Sigmoid colon (tissue), 7 donors: Measurements from ENCODE around the gene NACAD. TPM values are rescaled to one million over a fixed set of nuclear protein-coding genes. Genes with fewer than 3 reads are reported as not detected.

ENCODE experiments used
- DNase-seq: peaks from one replicate; pipeline ENCODE4 v3.0.0-alpha.2; 2019
- H3K27ac ChIP-seq, 4 donors: fragments of 200-600 bp; sonication (generic); one replicate each; pipeline ENCODE4 v1.5.1; 2016 to 2019; ENCODE audit warnings: mild to moderate bottlenecking in 1 of 4
- H3K27me3 ChIP-seq, 3 donors: fragments of 200-600 bp; sonication (generic); one replicate each; pipeline ENCODE4 v1.5.1; 2019; ENCODE audit warnings: mild to moderate bottlenecking in 1 of 3
- H3K36me3 ChIP-seq, 4 donors: fragments of 200-600 bp; sonication (generic); one replicate each; pipeline ENCODE4 v1.5.1; 2016 to 2019
- H3K4me1 ChIP-seq, 4 donors: fragments of 200-600 bp; sonication (generic); one replicate each; pipeline ENCODE4 v1.5.1; 2017 to 2019
- H3K4me3 ChIP-seq, 4 donors: fragments of 200-600 bp; sonication (generic); one replicate each; pipeline ENCODE4 v1.5.1; 2017 to 2019; ENCODE audit warnings: mild to moderate bottlenecking in 2 of 4, moderate library complexity in 1 of 4
- H3K9me3 ChIP-seq, 4 donors: fragments of 200-600 bp in 3 of 4; sonication (generic) in 3 of 4; one replicate each; pipeline versions ENCODE4 v1.5.1 to v1.6.1; 2013 to 2019
- CTCF ChIP-seq, 4 experiments: fragments of 450-650 bp in 3 of 4; fragments of 200-600 bp in 1 of 4; IDR thresholded peaks; one replicate each; pipeline ENCODE4 v1.5.1; 2016 to 2019; ENCODE audit warnings: antibody characterized with exemption in 4 of 4, mild to moderate bottlenecking in 3 of 4, moderate library complexity in 2 of 4
- EP300 ChIP-seq, 4 donors: sonication (generic); formaldehyde crosslinking; IDR thresholded peaks; one replicate each; pipeline ENCODE4 v1.6.1; 2017; ENCODE audit warnings: antibody characterized with exemption in 4 of 4
- POLR2A ChIP-seq, 2 donors: fragments of 450-650 bp; IDR thresholded peaks; one replicate each; pipeline ENCODE4 v1.6.1; 2016; ENCODE audit warnings: antibody characterized with exemption in 2 of 2, mild to moderate bottlenecking in 2 of 2, moderate library complexity in 2 of 2
- POLR2AphosphoS5 ChIP-seq, 4 donors: sonication (generic); formaldehyde crosslinking; IDR thresholded peaks; one replicate each; pipeline ENCODE4 v1.6.1; 2017; ENCODE audit warnings: antibody characterized with exemption in 4 of 4
- WGBS, 2 donors: extraction: QIAGEN DNeasy Blood & Tissue Kit; methylation state at CpG; one replicate each; pipeline ENCODE4 v1.1.7; 2013; 5-methylcytosine and 5-hydroxymethylcytosine counted together
- intact Hi-C: fragments of 100-400 bp; cut with DNase I; formaldehyde crosslinking; loops from one replicate; pipeline ENCODE4 v1.15.1; 2023
- polyA plus RNA-seq, 3 donors: library from polyadenylated mRNA; stranded (reverse); fragments of 200-250 nt; gene quantifications; one replicate each; pipeline ENCODE4 v1.2.3, GENCODE V29; 2013
- total RNA-seq, 4 donors: library from RNA; depleted of rRNA; stranded (reverse); fragments of >200 nt; gene quantifications; one replicate each; pipeline ENCODE4 v1.1.0, GENCODE V29; 2016
- donor health status: healthy with polysubstance abuse.
- donor health status: Bipolar disorder and iron deficiency.
- donor health status: healthy.

Gene NACAD
- total and polyA plus RNA-seq, 7 donors, result 0.23 to 8.9 (median 3.2) TPM

- no peak overlapping the region for H3K27ac ChIP-seq
- TF ChIP-seq POLR2AphosphoS5 (IDR thresholded peaks at IDR 0.05), result no peak
- TF ChIP-seq CTCF (IDR thresholded peaks at IDR 0.05), result no peak
- no peak for TF ChIP-seq EP300 (IDR thresholded peaks at IDR 0.05)
- TF ChIP-seq POLR2A (IDR thresholded peaks at IDR 0.05), result no peak
- H3K36me3 ChIP-seq, result no peaks in the 10 kb centered on the region
- WGBS, 2 donors, result 89 to 90% methylated on average over 6 of the region's 6 CpGs
- no peaks in the 10 kb centered on the region for H3K27me3 ChIP-seq
- H3K4me3 ChIP-seq, result no peak overlapping the region
- no peaks in the 10 kb centered on the region for H3K4me1 ChIP-seq
- intact Hi-C loops, result no loop called here
- H3K9me3 ChIP-seq, result no peaks in the 10 kb centered on the region
- DNase-seq, result no peak
Measured at GRCh38 chr7:45126920-45127319, 38.2 kb upstream of the NACAD start.

GRCh38 chr7:45126201-45126600 lies 37.4 kb upstream of the NACAD start:
- WGBS, 2 donors, result 85 to 86% methylated on average over 6 of the region's 6 CpGs
- Histone ChIP-seq H3K4me3 (no peak overlapping the region), H3K9me3 (no peaks in the 10 kb centered on the region), H3K27ac (no peak overlapping the region), H3K4me1 (no peaks in the 10 kb centered on the region), H3K27me3 (no peaks in the 10 kb centered on the region), H3K36me3 (no peaks in the 10 kb centered on the region)
- no peak for DNase-seq
- TF ChIP-seq EP300 (IDR thresholded peaks at IDR 0.05) (no peak), CTCF (IDR thresholded peaks at IDR 0.05) (no peak), POLR2AphosphoS5 (IDR thresholded peaks at IDR 0.05) (no peak), POLR2A (IDR thresholded peaks at IDR 0.05) (no peak)
- intact Hi-C loops, result no loop called here

GRCh38 chr7:45125193-45125904 lies 36.6 kb upstream of the NACAD start:
- H3K9me3 ChIP-seq, result no peaks in the 10 kb centered on the region
- H3K27ac ChIP-seq, result no peak overlapping the region
- 91 to 93% methylated on average over 11 of the region's 11 CpGs for WGBS, 2 donors
- no peaks in the 10 kb centered on the region for H3K27me3 ChIP-seq
- intact Hi-C loops, result no loop called here
- DNase-seq, result no peak
- no peak overlapping the region for H3K4me3 ChIP-seq
- no peaks in the 10 kb centered on the region for H3K36me3 ChIP-seq
- no peak for TF ChIP-seq POLR2AphosphoS5 (IDR thresholded peaks at IDR 0.05)
- no peak for TF ChIP-seq EP300 (IDR thresholded peaks at IDR 0.05)
- no peak for TF ChIP-seq POLR2A (IDR thresholded peaks at IDR 0.05)
- no peak for TF ChIP-seq CTCF (IDR thresholded peaks at IDR 0.05)
- H3K4me1 ChIP-seq, result no peaks in the 10 kb centered on the region

- H3K4me3 ChIP-seq, result no peak overlapping the region
- no peaks in the 10 kb centered on the region for H3K9me3 ChIP-seq
- no peaks in the 10 kb centered on the region for H3K4me1 ChIP-seq
- intact Hi-C loops, result no loop called here
- no peaks in the 10 kb centered on the region for H3K36me3 ChIP-seq
- TF ChIP-seq CTCF (IDR thresholded peaks at IDR 0.05), result no peak
- no peak for TF ChIP-seq EP300 (IDR thresholded peaks at IDR 0.05)
- TF ChIP-seq POLR2AphosphoS5 (IDR thresholded peaks at IDR 0.05), result no peak
- no peak for TF ChIP-seq POLR2A (IDR thresholded peaks at IDR 0.05)
- no peak overlapping the region for H3K27ac ChIP-seq
- WGBS, 2 donors, result 81 to 87% methylated on average over 12 of the region's 12 CpGs
- DNase-seq, result no peak
- H3K27me3 ChIP-seq, result no peaks in the 10 kb centered on the region
Measured at GRCh38 chr7:45123913-45124710, 35.3 kb upstream of the NACAD start.
